Calu3 (cell line): ENCODE results near the gene PCDH7. TPM values are rescaled to one million over a fixed set of nuclear protein-coding genes. Genes with fewer than 3 reads are reported as not detected.
A peak's percentile ranks its signal among the peaks of the same experiment; 100 is the strongest.

Experiments
- BruUV-seq: library from RNA; stranded (reverse); fragments of 400-500 nt; replicated peaks from 2 replicates; lab custom pipeline; 2021; lab: Mats Ljungman, UMichigan
- CTCF ChIA-PET: fragments of 300-600 bp; sonication (Branson Sonifier 250); formaldehyde crosslinking; loops from one replicate; lab custom pipeline; 2022; ENCODE audit warnings: antibody characterized with exemption; lab: Charles Lee
- DNase-seq: peaks from one replicate; pipeline ENCODE4 v3.0.0; 2022
- H3K27ac Mint-ChIP-seq: one replicate; pipeline ENCODE4 v1.8.0; 2022; ENCODE audit warnings: mixed read lengths; ENCODE audit not compliant: unreplicated experiment
- H3K27me3 Mint-ChIP-seq: one replicate; pipeline ENCODE4 v1.8.0; 2022; ENCODE audit warnings: mixed read lengths; ENCODE audit not compliant: unreplicated experiment
- H3K36me3 Mint-ChIP-seq: one replicate; pipeline ENCODE4 v1.8.0; 2022; ENCODE audit warnings: mild to moderate bottlenecking, moderate library complexity, mixed read lengths; ENCODE audit not compliant: insufficient read depth, unreplicated experiment
- H3K4me1 Mint-ChIP-seq: one replicate; pipeline ENCODE4 v1.8.0; 2022; ENCODE audit warnings: mild to moderate bottlenecking, low read depth, mixed read lengths; ENCODE audit not compliant: unreplicated experiment
- H3K4me3 Mint-ChIP-seq: one replicate; pipeline ENCODE4 v1.8.0; 2022; ENCODE audit warnings: mild to moderate bottlenecking, low read depth, moderate library complexity, mixed read lengths; ENCODE audit not compliant: unreplicated experiment
- H3K9me3 Mint-ChIP-seq: one replicate; pipeline ENCODE4 v1.8.0; 2022; ENCODE audit warnings: low read depth, mixed read lengths; ENCODE audit not compliant: unreplicated experiment
- intact Hi-C: fragments of 100-400 bp; cut with micrococcal nuclease; formaldehyde crosslinking; loops from one replicate; pipeline ENCODE4 v1.10.0; 2022; ENCODE audit not compliant: unreplicated experiment
- total RNA-seq: library from RNA; stranded (reverse); gene quantifications from 2 replicates; pipeline ENCODE4 v1.2.3, GENCODE V29; 2022
- TF ChIP-seq, protein P1 (sequence below): fragments of 200-600 bp; IDR thresholded peaks from one replicate; pipeline ENCODE4 v1.8.0; 2022; ENCODE audit warnings: antibody characterized with exemption; ENCODE audit not compliant: unreplicated experiment

Gene PCDH7
- total RNA-seq, 1 experiment from 2014 or later = 0.45 TPM

DNA sequence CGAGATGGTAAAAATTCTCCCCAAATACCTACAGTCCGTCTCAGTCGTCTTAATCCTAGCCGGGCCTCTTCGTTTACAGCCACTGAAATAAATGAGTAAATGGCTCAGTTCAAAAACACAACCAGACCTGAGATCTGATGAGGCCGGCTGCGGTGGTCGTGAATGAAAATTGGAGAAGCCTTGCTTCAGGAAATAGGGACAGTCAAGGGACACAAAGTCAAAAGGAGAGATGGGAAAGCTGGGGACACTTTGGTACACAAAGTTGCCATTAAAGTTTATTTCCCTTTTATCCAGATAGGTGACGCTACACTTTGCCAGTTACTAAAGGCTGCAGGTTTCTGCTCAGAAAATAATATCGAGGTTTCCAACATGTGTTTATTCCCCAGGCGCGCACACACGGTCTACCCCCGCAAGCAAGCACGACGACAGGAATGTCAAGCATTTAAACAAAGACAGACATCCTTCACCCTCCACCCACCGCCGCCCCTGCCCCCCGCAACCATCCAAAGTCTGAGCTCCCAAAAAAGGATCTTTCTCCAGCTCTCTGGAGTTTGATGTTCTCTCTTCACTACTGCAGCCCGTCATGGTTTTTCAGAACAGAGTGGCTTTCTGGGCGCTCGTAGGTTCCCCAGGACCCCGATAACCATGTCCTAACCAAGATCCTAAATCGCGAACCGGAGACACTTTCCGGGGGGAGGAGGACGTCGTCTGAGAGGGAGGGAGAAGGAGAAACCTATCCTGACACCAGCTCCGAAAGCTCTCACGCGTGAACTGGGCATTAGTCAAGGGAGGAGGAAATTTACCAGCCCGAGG lies 1.3 kb upstream of the PCDH7 start:
- H3K9me3 Mint-ChIP-seq = no peaks in the 10 kb centered on the region
- CTCF ChIA-PET = no interaction called here
- peak overlapping the region; percentile 79 for H3K4me3 Mint-ChIP-seq
- TF ChIP-seq, protein P1, sequence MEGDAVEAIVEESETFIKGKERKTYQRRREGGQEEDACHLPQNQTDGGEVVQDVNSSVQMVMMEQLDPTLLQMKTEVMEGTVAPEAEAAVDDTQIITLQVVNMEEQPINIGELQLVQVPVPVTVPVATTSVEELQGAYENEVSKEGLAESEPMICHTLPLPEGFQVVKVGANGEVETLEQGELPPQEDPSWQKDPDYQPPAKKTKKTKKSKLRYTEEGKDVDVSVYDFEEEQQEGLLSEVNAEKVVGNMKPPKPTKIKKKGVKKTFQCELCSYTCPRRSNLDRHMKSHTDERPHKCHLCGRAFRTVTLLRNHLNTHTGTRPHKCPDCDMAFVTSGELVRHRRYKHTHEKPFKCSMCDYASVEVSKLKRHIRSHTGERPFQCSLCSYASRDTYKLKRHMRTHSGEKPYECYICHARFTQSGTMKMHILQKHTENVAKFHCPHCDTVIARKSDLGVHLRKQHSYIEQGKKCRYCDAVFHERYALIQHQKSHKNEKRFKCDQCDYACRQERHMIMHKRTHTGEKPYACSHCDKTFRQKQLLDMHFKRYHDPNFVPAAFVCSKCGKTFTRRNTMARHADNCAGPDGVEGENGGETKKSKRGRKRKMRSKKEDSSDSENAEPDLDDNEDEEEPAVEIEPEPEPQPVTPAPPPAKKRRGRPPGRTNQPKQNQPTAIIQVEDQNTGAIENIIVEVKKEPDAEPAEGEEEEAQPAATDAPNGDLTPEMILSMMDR = no peak
- DNase-seq = no peak
- peaks cover 24% of the 10 kb centered on the region for H3K4me1 Mint-ChIP-seq
- intact Hi-C loops = loop anchor here (5.0 kb wide), 2 partner anchors 143 to 243 kb away; no protein-coding TSS in a partner anchor
- peaks cover 43% of the 10 kb centered on the region for H3K27me3 Mint-ChIP-seq
- BruUV-seq = no TSS peak
- H3K27ac Mint-ChIP-seq = no peak overlapping the region
- peaks cover 30% of the 10 kb centered on the region for H3K36me3 Mint-ChIP-seq

GRCh38 chr4:30719454-30720020 lies 632 bp upstream of the PCDH7 start:
- intact Hi-C loops = loop anchor here (5.0 kb wide), 2 partner anchors 143 to 243 kb away; no protein-coding TSS in a partner anchor
- H3K27me3 Mint-ChIP-seq = peaks cover 43% of the 10 kb centered on the region

DNA sequence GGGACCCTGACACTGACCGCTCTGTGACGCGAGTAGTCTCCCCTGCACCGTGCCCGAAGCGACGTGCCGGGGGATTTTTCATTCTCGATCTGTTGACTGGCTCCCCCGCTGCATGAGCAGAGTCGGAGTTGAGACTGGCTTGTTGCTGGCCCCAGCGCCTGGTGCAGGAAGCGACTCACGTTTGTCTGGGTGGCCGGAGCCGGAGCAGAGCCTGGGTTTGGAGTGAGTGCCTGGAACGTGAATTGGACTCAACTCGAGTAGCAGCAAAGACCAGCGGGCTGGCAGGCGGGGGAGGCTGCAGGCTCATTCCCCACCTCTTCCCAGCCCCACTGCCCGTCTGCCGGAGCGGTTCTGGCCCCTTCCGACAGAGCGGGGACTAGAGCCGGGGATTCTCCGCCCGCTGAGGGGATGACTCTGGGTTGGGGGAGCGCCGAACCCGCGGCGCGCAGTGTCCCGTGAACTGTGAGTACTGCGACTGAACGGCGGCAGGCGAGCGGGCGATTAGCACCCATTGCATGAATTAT lies 554 bp downstream of the PCDH7 start:
- CTCF ChIA-PET = interaction anchor here (1.6 kb wide), 1 partner anchor 49 kb away, joined by 4 read pairs; no protein-coding TSS in a partner anchor
- Mint-ChIP-seq H3K27ac (no peak overlapping the region), H3K36me3 (peaks cover 30% of the 10 kb centered on the region), H3K4me3 (peak overlapping the region; percentile 79), H3K9me3 (no peaks in the 10 kb centered on the region), H3K4me1 (peaks cover 24% of the 10 kb centered on the region), H3K27me3 (peaks cover 43% of the 10 kb centered on the region)
- DNase-seq = peak; percentile 12
- no TSS peak for BruUV-seq
- TF ChIP-seq, protein P1 = no peak
- intact Hi-C loops = no loop called here

More at GRCh38 chr4:30719454-30720020, 632 bp upstream of the PCDH7 start:
- Mint-ChIP-seq H3K4me1 (peaks cover 24% of the 10 kb centered on the region), H3K27ac (no peak overlapping the region), H3K9me3 (no peaks in the 10 kb centered on the region), H3K36me3 (peaks cover 30% of the 10 kb centered on the region), H3K4me3 (peak overlapping the region; percentile 79)
- CTCF ChIA-PET = no interaction called here
- TF ChIP-seq, protein P1 = no peak
- no TSS peak for BruUV-seq
- DNase-seq = peak; percentile 12

DNA sequence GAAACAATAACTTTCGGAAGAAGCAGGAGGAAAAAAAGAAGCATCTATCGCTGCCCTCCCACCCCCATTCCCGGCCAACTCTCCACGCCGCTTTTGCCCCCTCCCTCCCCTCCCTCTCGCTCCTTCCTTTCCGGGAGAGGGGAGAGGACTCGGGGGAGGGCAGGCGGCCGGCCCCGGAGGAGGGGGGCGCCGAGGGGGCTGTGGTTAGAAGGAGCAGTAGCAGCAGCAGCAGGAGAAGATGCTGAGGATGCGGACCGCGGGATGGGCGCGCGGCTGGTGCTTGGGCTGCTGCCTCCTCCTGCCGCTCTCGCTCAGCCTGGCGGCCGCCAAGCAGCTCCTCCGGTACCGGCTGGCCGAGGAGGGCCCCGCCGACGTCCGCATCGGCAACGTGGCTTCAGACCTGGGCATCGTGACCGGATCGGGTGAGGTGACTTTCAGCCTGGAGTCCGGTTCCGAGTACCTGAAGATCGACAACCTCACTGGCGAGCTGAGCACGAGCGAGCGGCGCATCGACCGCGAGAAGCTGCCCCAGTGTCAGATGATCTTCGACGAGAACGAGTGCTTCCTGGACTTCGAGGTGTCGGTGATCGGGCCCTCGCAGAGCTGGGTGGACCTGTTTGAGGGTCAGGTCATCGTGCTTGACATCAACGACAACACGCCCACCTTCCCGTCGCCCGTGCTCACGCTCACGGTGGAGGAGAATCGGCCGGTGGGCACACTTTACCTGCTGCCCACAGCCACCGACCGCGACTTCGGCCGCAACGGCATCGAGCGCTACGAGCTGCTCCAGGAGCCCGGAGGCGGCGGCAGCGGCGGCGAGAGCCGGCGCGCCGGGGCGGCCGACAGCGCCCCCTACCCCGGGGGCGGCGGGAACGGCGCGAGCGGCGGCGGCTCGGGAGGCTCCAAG lies 1.3 kb downstream of the PCDH7 start:
- BruUV-seq = no TSS peak
- TF ChIP-seq, protein P1 = no peak
- CTCF ChIA-PET = interaction anchor here (0.9 to 1.6 kb wide), 2 partner anchors 36 to 48 kb away, joined by 4 read pairs; no protein-coding TSS in a partner anchor
- H3K27ac Mint-ChIP-seq = no peak overlapping the region
- H3K4me3 Mint-ChIP-seq = peak overlapping the region; percentile 79
- peaks cover 24% of the 10 kb centered on the region for H3K4me1 Mint-ChIP-seq
- peak; percentile 60 for DNase-seq
- no peaks in the 10 kb centered on the region for H3K9me3 Mint-ChIP-seq
- peaks cover 43% of the 10 kb centered on the region for H3K27me3 Mint-ChIP-seq
- intact Hi-C loops = no loop called here
- peaks cover 30% of the 10 kb centered on the region for H3K36me3 Mint-ChIP-seq
